H1 (cell line): ENCODE results near the gene RABL3. TPM values are rescaled to one million over a fixed set of nuclear protein-coding genes. Genes with fewer than 3 reads are reported as not detected.

Source experiments
- CBX8 ChIP-seq: fragments of 300-800, 300-1000 bp; sonication (generic); IDR thresholded peaks from 2 replicates; pipeline ENCODE4 v1.7.1; 2016; ENCODE audit warnings: low read depth, low read length, borderline replicate concordance
- CREB1 ChIP-seq: IDR thresholded peaks from 2 replicates; pipeline ENCODE4 v1.6.1; 2012; ENCODE audit warnings: inconsistent platforms
- EP300 ChIP-seq, 2 experiments: IDR thresholded peaks; 1 replicate in 1 of 2; 2 replicates in 1 of 2; pipeline ENCODE4 v1.6.1; 2011 to 2012; ENCODE audit warnings: low read depth in 2 of 2, low read length in 2 of 2, mild to moderate bottlenecking in 2 of 2, borderline replicate concordance in 1 of 2, inconsistent platforms in 1 of 2, moderate library complexity in 1 of 2
- JUND ChIP-seq: IDR thresholded peaks from 2 replicates; pipeline ENCODE4 v1.6.1; 2011; ENCODE audit warnings: mild to moderate bottlenecking, improper control_type of control experiment, low read length
- RBBP5 ChIP-seq: IDR thresholded peaks from 2 replicates; pipeline ENCODE4 v1.7.1; 2012; ENCODE audit warnings: low read depth, mild to moderate bottlenecking, inconsistent platforms, low read length, moderate library complexity, borderline replicate concordance
- RNF2 ChIP-seq: fragments of 200-900, 300-1000 bp; sonication (generic); IDR thresholded peaks from 2 replicates; pipeline ENCODE4 v1.7.1; 2016; ENCODE audit warnings: borderline replicate concordance, low read depth, mild to moderate bottlenecking, antibody characterized with exemption, low read length; ENCODE audit not compliant: poor library complexity, severe bottlenecking; ENCODE audit errors: missing control alignments
- SUZ12 ChIP-seq: fragments of 200-600 bp; sonication (generic); IDR thresholded peaks from 2 replicates; pipeline ENCODE4 v1.6.1; 2012; ENCODE audit warnings: mild to moderate bottlenecking, inconsistent platforms, low read length, moderate library complexity, mixed read lengths
- polyA plus RNA-seq, 7 experiments: library from polyadenylated mRNA; depleted of rRNA in 3 of 7; stranded (reverse) in 5 of 7; unstranded in 2 of 7; fragments of >200 nt in 5 of 7; fragments of 200-250 nt in 2 of 7; gene quantifications; 1 replicate in 5 of 7; 2 replicates in 1 of 7; 4 replicates in 1 of 7; pipeline versions ENCODE4 v1.2.1 to v1.2.3, GENCODE V29; 2011 to 2013; ENCODE audit warnings: missing spikeins in 2 of 7, mixed read lengths in 2 of 7
- total RNA-seq: library from RNA; stranded (reverse); fragmentation: NEBNext Ultra II Directional; extraction: Animal tissue kit (Norgen Biotek cat#: 25700); gene quantifications from 2 replicates; pipeline ENCODE4 v1.2.1, GENCODE V29; 2021
- TF ChIP-seq, protein P1 (sequence below): fragments of 300-600 bp; sonication (generic); IDR thresholded peaks from 2 replicates; pipeline ENCODE4 v1.7.1; 2012; ENCODE audit warnings: low read length, moderate library complexity, mild to moderate bottlenecking, inconsistent platforms; ENCODE audit not compliant: insufficient replicate concordance

Gene RABL3
- total and polyA plus RNA-seq, 2 of the 8 experiments (the other 6 are each of a cell fraction or from before 2014, with no cell fraction given) = 4.4 to 19.2 TPM

- TF ChIP-seq, protein P1, sequence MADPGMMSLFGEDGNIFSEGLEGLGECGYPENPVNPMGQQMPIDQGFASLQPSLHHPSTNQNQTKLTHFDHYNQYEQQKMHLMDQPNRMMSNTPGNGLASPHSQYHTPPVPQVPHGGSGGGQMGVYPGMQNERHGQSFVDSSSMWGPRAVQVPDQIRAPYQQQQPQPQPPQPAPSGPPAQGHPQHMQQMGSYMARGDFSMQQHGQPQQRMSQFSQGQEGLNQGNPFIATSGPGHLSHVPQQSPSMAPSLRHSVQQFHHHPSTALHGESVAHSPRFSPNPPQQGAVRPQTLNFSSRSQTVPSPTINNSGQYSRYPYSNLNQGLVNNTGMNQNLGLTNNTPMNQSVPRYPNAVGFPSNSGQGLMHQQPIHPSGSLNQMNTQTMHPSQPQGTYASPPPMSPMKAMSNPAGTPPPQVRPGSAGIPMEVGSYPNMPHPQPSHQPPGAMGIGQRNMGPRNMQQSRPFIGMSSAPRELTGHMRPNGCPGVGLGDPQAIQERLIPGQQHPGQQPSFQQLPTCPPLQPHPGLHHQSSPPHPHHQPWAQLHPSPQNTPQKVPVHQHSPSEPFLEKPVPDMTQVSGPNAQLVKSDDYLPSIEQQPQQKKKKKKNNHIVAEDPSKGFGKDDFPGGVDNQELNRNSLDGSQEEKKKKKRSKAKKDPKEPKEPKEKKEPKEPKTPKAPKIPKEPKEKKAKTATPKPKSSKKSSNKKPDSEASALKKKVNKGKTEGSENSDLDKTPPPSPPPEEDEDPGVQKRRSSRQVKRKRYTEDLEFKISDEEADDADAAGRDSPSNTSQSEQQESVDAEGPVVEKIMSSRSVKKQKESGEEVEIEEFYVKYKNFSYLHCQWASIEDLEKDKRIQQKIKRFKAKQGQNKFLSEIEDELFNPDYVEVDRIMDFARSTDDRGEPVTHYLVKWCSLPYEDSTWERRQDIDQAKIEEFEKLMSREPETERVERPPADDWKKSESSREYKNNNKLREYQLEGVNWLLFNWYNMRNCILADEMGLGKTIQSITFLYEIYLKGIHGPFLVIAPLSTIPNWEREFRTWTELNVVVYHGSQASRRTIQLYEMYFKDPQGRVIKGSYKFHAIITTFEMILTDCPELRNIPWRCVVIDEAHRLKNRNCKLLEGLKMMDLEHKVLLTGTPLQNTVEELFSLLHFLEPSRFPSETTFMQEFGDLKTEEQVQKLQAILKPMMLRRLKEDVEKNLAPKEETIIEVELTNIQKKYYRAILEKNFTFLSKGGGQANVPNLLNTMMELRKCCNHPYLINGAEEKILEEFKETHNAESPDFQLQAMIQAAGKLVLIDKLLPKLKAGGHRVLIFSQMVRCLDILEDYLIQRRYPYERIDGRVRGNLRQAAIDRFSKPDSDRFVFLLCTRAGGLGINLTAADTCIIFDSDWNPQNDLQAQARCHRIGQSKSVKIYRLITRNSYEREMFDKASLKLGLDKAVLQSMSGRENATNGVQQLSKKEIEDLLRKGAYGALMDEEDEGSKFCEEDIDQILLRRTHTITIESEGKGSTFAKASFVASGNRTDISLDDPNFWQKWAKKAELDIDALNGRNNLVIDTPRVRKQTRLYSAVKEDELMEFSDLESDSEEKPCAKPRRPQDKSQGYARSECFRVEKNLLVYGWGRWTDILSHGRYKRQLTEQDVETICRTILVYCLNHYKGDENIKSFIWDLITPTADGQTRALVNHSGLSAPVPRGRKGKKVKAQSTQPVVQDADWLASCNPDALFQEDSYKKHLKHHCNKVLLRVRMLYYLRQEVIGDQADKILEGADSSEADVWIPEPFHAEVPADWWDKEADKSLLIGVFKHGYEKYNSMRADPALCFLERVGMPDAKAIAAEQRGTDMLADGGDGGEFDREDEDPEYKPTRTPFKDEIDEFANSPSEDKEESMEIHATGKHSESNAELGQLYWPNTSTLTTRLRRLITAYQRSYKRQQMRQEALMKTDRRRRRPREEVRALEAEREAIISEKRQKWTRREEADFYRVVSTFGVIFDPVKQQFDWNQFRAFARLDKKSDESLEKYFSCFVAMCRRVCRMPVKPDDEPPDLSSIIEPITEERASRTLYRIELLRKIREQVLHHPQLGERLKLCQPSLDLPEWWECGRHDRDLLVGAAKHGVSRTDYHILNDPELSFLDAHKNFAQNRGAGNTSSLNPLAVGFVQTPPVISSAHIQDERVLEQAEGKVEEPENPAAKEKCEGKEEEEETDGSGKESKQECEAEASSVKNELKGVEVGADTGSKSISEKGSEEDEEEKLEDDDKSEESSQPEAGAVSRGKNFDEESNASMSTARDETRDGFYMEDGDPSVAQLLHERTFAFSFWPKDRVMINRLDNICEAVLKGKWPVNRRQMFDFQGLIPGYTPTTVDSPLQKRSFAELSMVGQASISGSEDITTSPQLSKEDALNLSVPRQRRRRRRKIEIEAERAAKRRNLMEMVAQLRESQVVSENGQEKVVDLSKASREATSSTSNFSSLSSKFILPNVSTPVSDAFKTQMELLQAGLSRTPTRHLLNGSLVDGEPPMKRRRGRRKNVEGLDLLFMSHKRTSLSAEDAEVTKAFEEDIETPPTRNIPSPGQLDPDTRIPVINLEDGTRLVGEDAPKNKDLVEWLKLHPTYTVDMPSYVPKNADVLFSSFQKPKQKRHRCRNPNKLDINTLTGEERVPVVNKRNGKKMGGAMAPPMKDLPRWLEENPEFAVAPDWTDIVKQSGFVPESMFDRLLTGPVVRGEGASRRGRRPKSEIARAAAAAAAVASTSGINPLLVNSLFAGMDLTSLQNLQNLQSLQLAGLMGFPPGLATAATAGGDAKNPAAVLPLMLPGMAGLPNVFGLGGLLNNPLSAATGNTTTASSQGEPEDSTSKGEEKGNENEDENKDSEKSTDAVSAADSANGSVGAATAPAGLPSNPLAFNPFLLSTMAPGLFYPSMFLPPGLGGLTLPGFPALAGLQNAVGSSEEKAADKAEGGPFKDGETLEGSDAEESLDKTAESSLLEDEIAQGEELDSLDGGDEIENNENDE = no peak
- TF ChIP-seq CBX8 (no peak), SUZ12 (no peak), EP300 (IDR thresholded peaks at IDR 0.05; ENCODE audit: borderline replicate concordance in 1 of 2, low read depth in 2 of 2, low read length in 2 of 2) (no peak), RNF2 (no peak), RBBP5 (no peak), JUND (no peak), CREB1 (no peak)
Observed at GRCh38 chr3:120659834-120660233, 82.5 kb downstream of the RABL3 start (continued).
